Activated T-helper 1 cell treated with Interleukin-2 at 50 U/mL for 16 hours (primary cell): Measurements from ENCODE around the gene F9.
"Not testable (repeated sequence)": the region's sequence is repeated elsewhere in the genome, so short reads cannot be mapped to it uniquely, and the experiment has no call there.

Source experiments
- DNase-seq: peaks from one replicate; pipeline ENCODE4 v3.0.0-alpha.2; 2020; ENCODE audit warnings: low read depth

The F9 gene

GRCh38 chrX:139530550-139530949 lies at the start of gene F9:
Gene F9, plus strand, starts transcription at chrX:139530739. Its CDS starts 26 bp downstream, at chrX:139530765.
- DNase-seq, result no peak

DNA sequence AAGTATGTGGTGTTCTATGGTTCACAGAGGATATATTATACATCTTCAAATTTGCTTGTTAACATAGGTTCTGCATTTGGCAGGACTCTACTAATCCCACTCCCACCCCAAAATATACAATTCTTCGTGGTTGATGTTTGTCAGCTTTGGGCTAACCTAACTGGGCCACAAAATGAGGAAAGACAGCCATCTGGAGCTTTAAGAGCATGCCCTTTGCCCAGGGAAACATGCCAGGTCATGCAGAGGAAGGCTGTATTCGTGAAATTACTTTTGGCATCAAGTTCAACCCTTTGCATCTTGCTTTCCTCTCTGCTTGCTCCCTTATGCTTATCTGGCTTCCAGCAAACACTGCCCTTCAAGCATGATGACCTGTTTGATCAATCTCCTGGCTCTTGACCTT lies 46.8 kb upstream of the F9 start:
- no peak for DNase-seq

DNA sequence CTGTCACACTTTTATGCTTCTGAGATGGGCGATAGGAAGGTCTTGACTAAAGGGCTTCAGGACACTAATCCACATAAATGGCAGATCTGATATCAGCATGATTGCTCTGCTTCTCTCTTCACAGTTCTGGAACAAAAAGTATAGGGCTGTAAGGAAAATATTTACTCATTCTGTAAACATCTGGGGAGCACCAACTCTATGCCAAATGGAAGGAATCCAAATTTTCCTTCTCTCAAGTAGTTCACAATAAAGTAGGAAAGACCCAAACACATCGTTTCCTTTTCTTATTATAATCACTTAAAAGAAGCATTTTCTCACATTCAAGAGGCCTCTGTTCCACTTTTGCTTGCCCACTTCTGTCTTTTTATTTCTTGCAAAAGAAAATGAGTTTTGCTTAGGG lies 45.9 kb upstream of the F9 start:
- DNase-seq, result no peak

GRCh38 chrX:139495324-139495723 lies 35.2 kb upstream of the F9 start:
- no peak for DNase-seq

DNA sequence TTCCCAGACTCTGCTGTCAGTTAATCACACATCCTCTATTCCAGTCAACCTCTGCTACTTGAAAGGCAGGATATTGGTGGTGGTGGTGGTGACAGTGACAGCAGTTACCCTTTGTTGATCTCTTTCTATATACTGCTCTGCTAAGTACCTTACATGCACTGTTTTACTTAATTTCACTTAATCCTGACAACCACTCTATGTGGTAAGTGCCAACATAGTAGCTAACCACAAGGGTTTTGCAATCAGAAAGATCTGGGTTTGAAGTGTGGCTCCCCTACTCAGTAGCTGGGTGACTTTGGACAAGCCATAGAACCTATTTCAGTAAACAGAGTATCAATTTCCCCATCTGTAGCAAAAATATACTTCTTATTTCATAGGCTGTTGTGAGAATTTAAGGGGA lies 24.2 kb upstream of the F9 start:
- no peak for DNase-seq

GRCh38 chrX:139508099-139508498 lies 22.4 kb upstream of the F9 start:
- DNase-seq, result no peak

DNA sequence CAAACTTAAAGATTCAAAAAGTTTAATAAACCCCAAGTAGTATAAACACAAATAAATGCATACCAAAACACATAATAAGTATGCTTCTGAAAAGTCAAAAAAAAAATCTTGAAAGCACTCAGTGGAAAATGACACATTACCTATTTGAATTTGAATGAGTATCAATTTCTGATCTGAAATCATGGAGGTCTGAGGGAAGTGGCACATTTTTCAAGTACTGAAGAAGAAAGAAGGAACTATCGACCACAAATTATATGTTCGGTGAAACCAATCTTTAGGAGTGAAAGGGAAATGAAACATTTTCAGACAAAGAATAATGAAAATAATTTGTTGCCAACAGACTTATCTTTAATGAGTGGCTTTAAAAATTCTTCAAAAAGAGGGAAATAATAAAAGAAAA lies 12.1 kb upstream of the F9 start:
- DNase-seq, result no peak

DNA sequence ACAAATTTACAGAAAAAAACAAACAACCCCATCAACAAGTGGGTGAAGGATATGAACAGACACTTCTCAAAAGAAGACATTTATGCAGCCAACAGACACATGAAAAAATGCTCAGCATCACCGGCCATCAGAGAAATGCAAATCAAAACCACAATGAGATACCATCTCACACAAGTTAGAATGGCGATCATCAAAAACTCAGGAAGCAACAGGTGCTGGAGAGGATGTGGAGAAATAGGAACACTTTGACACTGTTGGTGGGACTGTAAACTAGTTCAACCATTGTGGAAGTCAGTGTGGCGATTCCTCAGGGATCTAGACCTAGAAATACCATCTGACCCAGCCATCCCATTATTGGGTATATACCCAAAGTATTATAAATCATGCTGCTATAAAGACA lies 1.7 kb upstream of the F9 start:
- DNase-seq, result not testable (repeated sequence)

DNA sequence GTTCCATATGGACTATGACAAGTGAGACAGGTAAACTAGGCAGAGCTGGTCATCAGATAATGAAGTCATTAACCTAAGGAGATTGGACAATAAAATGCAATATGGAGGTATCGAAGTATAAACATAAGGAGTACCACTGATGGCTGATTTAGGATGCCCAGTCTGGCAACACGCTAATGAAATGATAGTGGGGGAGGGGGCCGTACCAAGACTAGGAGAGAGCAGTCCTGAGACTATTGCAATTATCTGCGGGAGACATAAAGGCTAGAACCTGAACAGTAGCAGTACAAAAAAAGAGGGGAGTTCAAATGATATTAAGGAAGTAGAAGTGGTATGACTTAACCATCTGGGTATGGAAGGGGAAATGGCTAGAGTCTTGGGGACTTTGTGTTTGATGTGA lies 2.3 kb downstream of the F9 start:
- DNase-seq, result no peak

DNA sequence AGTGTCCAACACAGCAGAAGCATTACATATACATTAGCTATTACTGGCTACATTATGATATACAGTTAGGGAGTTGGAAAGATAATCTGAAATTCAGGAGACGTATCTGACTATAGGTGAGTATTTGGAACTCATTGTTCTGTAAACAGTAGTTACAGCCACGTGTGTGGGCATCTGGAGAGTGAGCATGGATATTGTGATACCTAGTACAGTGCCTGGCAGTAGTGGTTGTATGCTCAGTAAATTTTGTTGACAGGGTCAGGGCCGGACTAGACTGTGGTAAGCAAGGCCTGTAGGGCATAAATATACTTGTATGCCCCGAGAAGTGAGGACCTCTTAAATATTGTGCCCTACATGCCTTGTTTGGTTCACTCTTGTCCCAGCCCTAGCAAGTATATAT lies 2.9 kb downstream of the F9 start:
- no peak for DNase-seq

GRCh38 chrX:139538907-139539790 lies 8.6 kb downstream of the F9 start:
- no peak for DNase-seq

DNA sequence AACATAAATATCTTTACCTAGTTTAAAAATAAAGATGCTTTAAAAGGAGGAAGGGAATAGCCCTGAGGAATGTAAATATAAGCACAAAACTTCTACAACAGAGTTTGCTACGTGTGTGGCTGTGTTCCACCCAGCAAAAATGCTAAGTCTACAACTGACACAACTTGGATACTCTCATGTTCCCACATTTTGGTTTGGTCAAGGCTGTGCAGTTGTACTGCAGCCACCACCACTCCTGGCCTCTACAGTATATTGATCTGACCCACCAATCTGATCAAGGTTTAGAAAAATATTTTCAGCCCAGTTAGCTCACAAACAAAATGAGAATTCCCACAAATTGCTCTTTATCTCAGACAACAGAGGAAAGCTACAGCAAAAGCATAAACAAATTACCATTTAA lies 12.1 kb downstream of the F9 start:
- DNase-seq, result no peak

DNA sequence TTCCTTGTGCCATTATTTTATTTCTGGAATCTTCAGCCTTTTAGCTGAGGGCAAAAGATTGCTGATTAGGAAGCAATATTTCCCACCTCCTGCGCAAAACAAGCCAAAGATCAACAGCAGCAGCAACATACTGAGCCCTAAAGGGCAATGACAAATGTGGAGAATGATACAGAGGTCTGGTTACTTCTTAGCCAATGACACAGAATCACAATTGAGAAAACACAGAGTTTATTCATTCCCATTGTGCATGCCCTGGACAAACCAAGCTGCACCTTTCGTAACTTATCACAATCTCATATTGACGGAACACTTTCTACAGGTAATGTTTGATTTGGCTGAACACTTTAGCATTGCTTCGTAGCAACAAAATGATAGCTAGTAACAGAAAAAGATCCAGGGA lies 13.4 kb downstream of the F9 start:
- DNase-seq, result no peak

DNA sequence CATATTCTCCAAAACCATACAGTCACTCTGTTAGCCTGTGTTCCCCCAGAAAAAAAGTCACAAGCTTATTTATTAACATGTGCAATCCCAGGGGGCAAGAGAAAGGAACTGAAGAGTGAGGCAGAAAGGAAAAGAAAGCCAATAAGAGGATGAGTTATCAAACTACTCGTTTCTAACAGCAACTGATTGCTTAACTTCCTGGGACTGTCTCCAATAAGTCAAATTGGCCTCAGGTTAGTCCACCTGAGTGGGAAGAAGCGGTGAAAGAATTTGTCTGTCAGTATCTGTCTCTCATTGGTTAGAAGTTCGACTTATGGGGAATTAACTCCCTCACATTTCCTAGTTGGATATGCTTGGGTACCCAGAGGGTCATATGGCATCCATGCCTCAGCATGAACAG lies 14.1 kb downstream of the F9 start:
- DNase-seq, result no peak

DNA sequence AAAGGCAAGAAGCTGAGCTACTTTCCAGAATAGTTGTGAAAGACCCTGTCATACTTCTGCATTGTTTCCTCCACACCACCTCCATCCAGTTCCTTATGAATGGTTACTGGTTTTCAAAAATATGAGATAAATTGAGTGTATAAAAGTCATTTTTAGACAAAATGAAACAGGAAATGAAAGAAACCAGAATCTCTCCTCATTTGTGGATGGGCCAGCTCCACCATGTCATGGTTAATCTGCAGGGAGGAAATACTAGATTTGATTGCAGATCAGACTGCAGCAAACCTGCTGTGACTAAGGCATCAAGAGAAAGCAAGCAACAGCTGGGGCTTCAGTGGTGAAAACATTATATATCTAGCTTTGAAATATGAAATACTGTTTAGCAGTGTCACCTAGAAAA lies 23.8 kb downstream of the F9 start:
- no peak for DNase-seq

- DNase-seq, result no peak
Measured at GRCh38 chrX:139554991-139555675, 24.6 kb downstream of the F9 start.

DNA sequence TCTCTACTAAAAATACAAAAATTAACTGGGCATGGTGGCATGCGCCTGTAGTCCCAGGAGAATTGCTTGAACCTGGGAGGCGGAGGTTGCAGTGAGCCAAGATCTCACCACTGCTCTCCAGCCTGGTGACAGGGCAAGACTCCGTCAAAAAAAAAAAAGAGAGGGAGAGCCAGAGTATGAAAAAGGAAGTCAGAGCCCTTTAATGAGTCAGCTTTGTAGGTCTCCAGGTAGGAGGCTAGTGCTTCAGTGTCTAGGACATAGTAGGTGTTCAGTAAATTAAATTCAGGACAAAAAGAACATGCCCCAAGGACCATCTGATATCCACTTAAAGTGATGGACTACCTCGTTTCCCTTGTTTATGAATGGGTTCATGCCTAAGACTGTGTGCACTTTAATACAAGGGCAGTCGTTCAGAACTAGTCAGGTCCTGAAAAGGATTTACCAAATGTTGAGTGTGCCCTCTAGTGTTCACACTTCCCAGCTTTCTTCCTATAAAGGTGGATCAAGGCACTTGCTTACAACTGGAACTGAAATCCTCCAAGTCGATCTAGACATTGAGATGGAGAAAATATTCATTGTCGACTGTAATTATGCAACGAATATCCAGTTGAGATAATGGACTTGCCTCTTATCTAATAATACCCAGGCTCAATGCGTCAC lies 29.0 kb downstream of the F9 start:
- no peak for DNase-seq

DNA sequence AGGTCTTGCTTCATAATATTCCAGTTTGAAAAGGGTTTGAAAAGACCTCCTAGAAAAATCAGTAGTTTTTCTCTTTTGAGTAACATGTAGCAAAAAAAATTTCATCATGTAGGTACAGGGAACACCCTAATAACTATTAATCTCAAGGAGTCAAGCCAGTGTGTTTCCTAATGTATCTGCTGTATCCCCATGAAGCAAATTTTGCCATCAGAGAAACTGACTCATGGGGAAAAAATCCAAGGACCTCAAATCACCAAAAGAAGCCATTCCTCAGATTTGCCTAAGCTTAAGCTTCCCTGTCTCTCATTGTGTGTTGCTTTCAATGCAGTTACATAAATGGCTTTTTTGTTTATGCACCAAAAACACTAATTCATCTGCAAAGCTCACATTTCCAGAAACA lies 29.7 kb downstream of the F9 start:
- DNase-seq, result no peak

- no peak for DNase-seq
Measured at GRCh38 chrX:139563251-139563650, 32.7 kb downstream of the F9 start.

DNA sequence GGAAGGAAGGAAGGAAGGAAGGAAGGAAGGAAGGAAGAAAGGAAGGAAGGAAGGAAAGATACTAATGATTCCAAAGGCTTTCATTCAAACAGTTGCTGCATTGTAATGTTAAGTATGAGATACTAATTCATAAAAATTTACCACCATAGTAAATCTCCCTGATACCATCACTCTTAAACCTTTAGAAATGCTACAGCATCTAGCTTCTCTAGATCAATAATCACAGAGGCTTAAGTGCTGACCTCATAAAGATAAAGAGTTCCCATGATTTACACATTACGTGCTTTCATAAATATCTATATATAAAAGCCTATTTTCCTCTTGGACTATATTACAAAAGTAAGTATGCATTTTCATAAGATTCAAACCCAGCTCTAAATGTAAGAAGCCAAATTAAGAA lies 36.4 kb downstream of the F9 start:
- no peak for DNase-seq

- DNase-seq, result no peak
Measured at GRCh38 chrX:139581068-139581467, 50.5 kb downstream of the F9 start.

- no peak for DNase-seq
Measured at GRCh38 chrX:139585613-139586012, 55.1 kb downstream of the F9 start.

GRCh38 chrX:139596068-139596467 lies 65.5 kb downstream of the F9 start:
- no peak for DNase-seq
